GM23338 (cell line): ENCODE data around the gene SUN5. TPM values are rescaled to one million over a fixed set of nuclear protein-coding genes. Genes with fewer than 3 reads are reported as not detected.
"Not testable (repeated sequence)": the region's sequence is repeated elsewhere in the genome, so short reads cannot be mapped to it uniquely, and the experiment has no call there.

Experiments used
- ATAC-seq: fragments of 200-7000 bp; cut with Tn5 transposase; 3 replicates; pipeline ENCODE4 v1.9.1; 2020
- DNase-seq: peaks from one replicate; pipeline ENCODE4 v3.0.0-alpha.2; 2015; ENCODE audit warnings: low spot score
- H2AFZ ChIP-seq: fragments of 200-600 bp; sonication (generic); 2 replicates; pipeline ENCODE4 v1.8.0; 2016; ENCODE audit warnings: antibody characterized with exemption, mild to moderate bottlenecking, moderate library complexity
- H3F3A ChIP-seq: fragments of 200-600 bp; sonication (generic); replicated peaks from 2 replicates; pipeline ENCODE4 v1.8.0; 2017; ENCODE audit warnings: antibody characterized with exemption, mixed run types, low read depth
- H3K27ac ChIP-seq: fragments of 200-600 bp; sonication (generic); 2 replicates; pipeline ENCODE4 v1.6.1; 2016; ENCODE audit warnings: low read depth
- H3K27me3 ChIP-seq: fragments of 200-600 bp; sonication (generic); 2 replicates; pipeline ENCODE4 v1.8.0; 2016; ENCODE audit warnings: mild to moderate bottlenecking, mixed run types, moderate library complexity; ENCODE audit not compliant: insufficient read depth
- H3K36me3 ChIP-seq: fragments of 200-600 bp; sonication (generic); 2 replicates; pipeline ENCODE4 v1.8.0; 2016; ENCODE audit warnings: mild to moderate bottlenecking; ENCODE audit not compliant: insufficient read depth
- H3K4me1 ChIP-seq: fragments of 200-600 bp; sonication (generic); 2 replicates; pipeline ENCODE4 v1.8.0; 2016; ENCODE audit warnings: mild to moderate bottlenecking, moderate library complexity; ENCODE audit not compliant: insufficient read depth
- H3K4me2 ChIP-seq: fragments of 200-600 bp; sonication (generic); 2 replicates; pipeline ENCODE4 v1.7.1; 2017; ENCODE audit warnings: mixed run types
- H3K4me3 ChIP-seq: fragments of 200-600 bp; sonication (generic); 2 replicates; pipeline ENCODE4 v1.6.1; 2016; ENCODE audit warnings: mixed run types
- H3K79me2 ChIP-seq: fragments of 200-600 bp; sonication (generic); replicated peaks from 2 replicates; pipeline ENCODE4 v1.8.0; 2017; ENCODE audit warnings: mild to moderate bottlenecking; ENCODE audit not compliant: insufficient read depth
- H3K9me2 ChIP-seq: fragments of 200-600 bp; sonication (generic); 2 replicates; pipeline ENCODE4 v1.8.0; 2017; ENCODE audit not compliant: insufficient read depth
- H4K20me1 ChIP-seq: fragments of 200-600 bp; sonication (generic); replicated peaks from 2 replicates; pipeline ENCODE4 v1.8.0; 2017; ENCODE audit warnings: mild to moderate bottlenecking; ENCODE audit not compliant: insufficient read depth
- H3K27ac Mint-ChIP-seq: 2 replicates; pipeline ENCODE4 v1.8.0; 2020; ENCODE audit warnings: inconsistent platforms, mild to moderate bottlenecking, moderate library complexity, mixed read lengths
- H3K27me3 Mint-ChIP-seq: 3 replicates; pipeline ENCODE4 v1.8.0; 2022; ENCODE audit warnings: low read depth, mild to moderate bottlenecking, moderate library complexity, mixed read lengths, inconsistent platforms; ENCODE audit not compliant: insufficient read depth, poor library complexity
- H3K36me3 Mint-ChIP-seq: 3 replicates; pipeline ENCODE4 v1.8.0; 2021; ENCODE audit warnings: low read depth, mild to moderate bottlenecking, inconsistent platforms, moderate library complexity, mixed read lengths
- H3K4me1 Mint-ChIP-seq: 3 replicates; pipeline ENCODE4 v1.8.0; 2020; ENCODE audit warnings: mild to moderate bottlenecking, inconsistent platforms, mixed read lengths
- H3K4me3 Mint-ChIP-seq: 3 replicates; pipeline ENCODE4 v1.8.0; 2021; ENCODE audit warnings: moderate library complexity, mild to moderate bottlenecking, inconsistent platforms, mixed read lengths
- H3K9me3 Mint-ChIP-seq: 3 replicates; pipeline ENCODE4 v1.8.0; 2020; ENCODE audit warnings: moderate library complexity, mild to moderate bottlenecking, inconsistent platforms, mixed read lengths
- CREB1 ChIP-seq: fragments of 250-450 bp; sonication (Bioruptor Pico); IDR thresholded peaks from 2 replicates; pipeline ENCODE4 v1.5.0; 2020; ENCODE audit warnings: low read depth, mild to moderate bottlenecking, moderate library complexity
- EZH2phosphoT487 ChIP-seq: fragments of 200-600 bp; sonication (generic); IDR thresholded peaks from one replicate; pipeline ENCODE4 v1.8.1; 2018; ENCODE audit warnings: antibody characterized with exemption; ENCODE audit not compliant: unreplicated experiment
- JUNB ChIP-seq: IDR thresholded peaks from one replicate; pipeline ENCODE4 v1.6.1; 2016; ENCODE audit warnings: antibody characterized with exemption; ENCODE audit not compliant: unreplicated experiment
- POLR2AphosphoS5 ChIP-seq: IDR thresholded peaks from 2 replicates; pipeline ENCODE4 v1.6.1; 2016; ENCODE audit warnings: antibody characterized with exemption, low read depth
- STAT1 ChIP-seq: IDR thresholded peaks from one replicate; pipeline ENCODE4 v1.6.1; 2016; ENCODE audit warnings: antibody characterized with exemption; ENCODE audit not compliant: unreplicated experiment
- ZNF114 ChIP-seq: fragments of 250-450 bp; sonication (Bioruptor Pico); IDR thresholded peaks from 2 replicates; pipeline ENCODE4 v1.5.0; 2020; ENCODE audit warnings: mild to moderate bottlenecking, moderate library complexity
- polyA plus RNA-seq: library from polyadenylated mRNA; unstranded; fragments of >200 nt; fragmentation: Nextera tagmentation; extraction: Ambion mirVana; gene quantifications from 2 replicates; pipeline ENCODE4 v1.2.1, GENCODE V29; 2016
- total RNA-seq: library from RNA; depleted of rRNA; stranded (reverse); fragments of >200 nt; shearing (Covaris generic); gene quantifications from 2 replicates; pipeline ENCODE4 v1.2.3, GENCODE V29; 2014
- TF ChIP-seq, protein P1 (sequence below): IDR thresholded peaks from 2 replicates; pipeline ENCODE4 v1.6.1; 2016; ENCODE audit warnings: antibody characterized with exemption
- TF ChIP-seq, protein P2 (sequence below), 2 experiments: fragments of 200-600 bp in 1 of 2; sonication (generic) in 1 of 2; conservative IDR thresholded peaks; 2 replicates each; pipeline versions ENCODE4 v1.5.1 to v1.6.1; 2016 to 2017; ENCODE audit warnings: antibody characterized with exemption in 2 of 2, low read depth in 2 of 2, mild to moderate bottlenecking in 2 of 2, moderate library complexity in 1 of 2
- TF ChIP-seq, protein P3 (sequence below): IDR thresholded peaks from one replicate; pipeline ENCODE4 v1.6.1; 2018; ENCODE audit warnings: antibody characterized with exemption; ENCODE audit not compliant: unreplicated experiment

The SUN5 gene
- total and polyA plus RNA-seq, 2 experiments from 2014 or later, result not detected

DNA sequence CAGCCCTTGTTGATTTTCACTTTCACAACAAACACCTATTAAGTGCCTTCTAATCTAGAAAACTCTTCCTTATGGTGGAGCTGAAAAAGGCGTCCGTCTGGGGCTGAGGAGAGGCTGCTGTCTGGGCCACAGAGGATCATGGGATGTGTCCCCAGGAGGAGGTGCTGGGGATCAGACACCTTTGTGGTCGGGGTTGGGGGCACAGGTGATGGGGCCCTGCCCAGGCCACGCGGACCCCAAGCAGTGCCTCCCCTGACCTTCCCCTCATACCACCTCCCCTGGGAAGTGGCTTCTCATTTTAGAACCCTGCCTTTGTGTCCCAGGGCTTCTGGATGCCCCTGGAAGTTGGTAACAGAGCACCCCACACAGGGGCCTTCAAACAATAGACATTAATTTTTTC is 41.1 kb downstream of the SUN5 start:
- Mint-ChIP-seq H3K4me3 (no peak overlapping the region), H3K36me3 (peaks cover 2% of the 10 kb centered on the region; the same call in 1 of the 3 replicates), H3K27me3 (peaks cover 8% of the 10 kb centered on the region), H3K27ac (no peak overlapping the region), H3K9me3 (peaks cover 2% of the 10 kb centered on the region), H3K4me1 (0 out of 3 replicates have a peak, but pooled peaks cover 5% of the 10 kb centered on the region)
- Histone ChIP-seq H3K79me2 (no peaks in the 10 kb centered on the region), H3K4me1 (no peaks in the 10 kb centered on the region), H4K20me1 (no peaks in the 10 kb centered on the region), H3K4me2 (no peak overlapping the region), H2AFZ (no peak overlapping the region), H3K4me3 (no peak overlapping the region), H3K36me3 (no peaks in the 10 kb centered on the region), H3K27ac (no peak overlapping the region), H3K9me2 (0 out of 2 replicates have a peak, but pooled peaks cover 3% of the 10 kb centered on the region), H3F3A (no peaks in the 10 kb centered on the region), H3K27me3 (no peaks in the 10 kb centered on the region)
- DNase-seq (no peak), ATAC-seq (no peak)
- no peak for TF ChIP-seq JUNB

DNA sequence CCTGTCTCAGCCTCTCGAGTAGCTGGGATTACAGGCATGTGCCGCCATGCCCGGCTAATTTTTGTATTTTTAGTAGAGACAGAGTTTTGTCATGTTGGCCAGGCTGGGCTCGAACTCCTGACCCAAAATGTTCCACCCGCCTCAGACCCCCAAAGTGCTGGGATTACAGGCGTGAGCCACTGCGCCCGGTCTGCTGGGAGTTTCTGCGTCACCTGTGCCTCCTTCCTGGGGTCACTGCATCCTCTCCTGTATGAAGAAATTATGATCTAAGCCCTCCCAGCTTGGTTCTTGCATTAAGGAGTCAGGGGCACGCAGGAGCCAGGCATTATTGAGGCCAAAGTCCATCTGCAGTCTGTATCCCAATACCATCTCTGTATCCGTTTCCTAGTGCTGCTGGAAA is 41.6 kb downstream of the SUN5 start:
- H4K20me1 ChIP-seq, H3K27ac ChIP-seq, ATAC-seq, DNase-seq, H3K27ac Mint-ChIP-seq, H3K9me2 ChIP-seq, H3K27me3 ChIP-seq, H3K4me3 Mint-ChIP-seq, H3F3A ChIP-seq, H3K9me3 Mint-ChIP-seq, H3K36me3 ChIP-seq, H3K4me3 ChIP-seq, H3K36me3 Mint-ChIP-seq, H3K27me3 Mint-ChIP-seq, H2AFZ ChIP-seq, H3K79me2 ChIP-seq, H3K4me1 ChIP-seq, H3K4me2 ChIP-seq, H3K4me1 Mint-ChIP-seq: not testable (repeated sequence)

DNA sequence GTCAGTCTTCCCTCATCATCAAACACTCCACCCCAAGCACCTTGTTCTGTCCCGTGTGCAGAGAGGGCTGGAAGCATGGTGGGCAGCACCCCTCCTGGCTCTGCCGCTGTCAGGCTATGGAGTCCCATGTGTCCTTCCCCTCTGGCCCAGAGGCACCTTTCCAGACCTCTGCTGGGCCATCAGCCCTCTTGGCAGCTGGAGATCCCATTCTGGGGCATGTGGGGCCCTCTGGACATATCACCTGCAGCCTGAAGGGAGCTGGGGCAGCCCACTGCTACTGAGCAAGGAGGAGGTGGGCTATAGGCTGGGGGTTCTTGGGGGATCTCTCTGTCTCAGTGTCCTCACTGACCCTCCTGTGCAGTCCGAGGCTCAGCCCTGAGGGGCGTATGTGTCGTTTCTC is 42.2 kb downstream of the SUN5 start:
- Mint-ChIP-seq H3K36me3 (peaks cover 5% of the 10 kb centered on the region; the same call in 1 of the 3 replicates), H3K9me3 (peaks cover 12% of the 10 kb centered on the region), H3K27ac (no peak overlapping the region), H3K27me3 (peaks cover 8% of the 10 kb centered on the region), H3K4me3 (no peak overlapping the region), H3K4me1 (0 out of 3 replicates have a peak, but pooled peaks cover 5% of the 10 kb centered on the region)
- H3K4me1 ChIP-seq, result no peaks in the 10 kb centered on the region
- DNase-seq (no peak), ATAC-seq (no peak)
- H3K36me3 ChIP-seq, result no peaks in the 10 kb centered on the region
- no peak overlapping the region for H3K4me3 ChIP-seq
- H3K9me2 ChIP-seq, result 0 out of 2 replicates have a peak, but pooled peaks cover 6% of the 10 kb centered on the region
- H2AFZ ChIP-seq, result no peak overlapping the region
- no peaks in the 10 kb centered on the region for H4K20me1 ChIP-seq
- H3K4me2 ChIP-seq, result no peak overlapping the region
- H3K27ac ChIP-seq, result no peak overlapping the region
- no peaks in the 10 kb centered on the region for H3F3A ChIP-seq
- no peaks in the 10 kb centered on the region for H3K27me3 ChIP-seq
- no peaks in the 10 kb centered on the region for H3K79me2 ChIP-seq
- TF ChIP-seq POLR2AphosphoS5 (no peak), CREB1 (no peak), JUNB (no peak), STAT1 (no peak), EZH2phosphoT487 (no peak), ZNF114 (CRISPR knock-in tag) (no peak)
- TF ChIP-seq, protein P1, sequence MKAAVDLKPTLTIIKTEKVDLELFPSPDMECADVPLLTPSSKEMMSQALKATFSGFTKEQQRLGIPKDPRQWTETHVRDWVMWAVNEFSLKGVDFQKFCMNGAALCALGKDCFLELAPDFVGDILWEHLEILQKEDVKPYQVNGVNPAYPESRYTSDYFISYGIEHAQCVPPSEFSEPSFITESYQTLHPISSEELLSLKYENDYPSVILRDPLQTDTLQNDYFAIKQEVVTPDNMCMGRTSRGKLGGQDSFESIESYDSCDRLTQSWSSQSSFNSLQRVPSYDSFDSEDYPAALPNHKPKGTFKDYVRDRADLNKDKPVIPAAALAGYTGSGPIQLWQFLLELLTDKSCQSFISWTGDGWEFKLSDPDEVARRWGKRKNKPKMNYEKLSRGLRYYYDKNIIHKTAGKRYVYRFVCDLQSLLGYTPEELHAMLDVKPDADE, result no peak
- TF ChIP-seq, protein P2, sequence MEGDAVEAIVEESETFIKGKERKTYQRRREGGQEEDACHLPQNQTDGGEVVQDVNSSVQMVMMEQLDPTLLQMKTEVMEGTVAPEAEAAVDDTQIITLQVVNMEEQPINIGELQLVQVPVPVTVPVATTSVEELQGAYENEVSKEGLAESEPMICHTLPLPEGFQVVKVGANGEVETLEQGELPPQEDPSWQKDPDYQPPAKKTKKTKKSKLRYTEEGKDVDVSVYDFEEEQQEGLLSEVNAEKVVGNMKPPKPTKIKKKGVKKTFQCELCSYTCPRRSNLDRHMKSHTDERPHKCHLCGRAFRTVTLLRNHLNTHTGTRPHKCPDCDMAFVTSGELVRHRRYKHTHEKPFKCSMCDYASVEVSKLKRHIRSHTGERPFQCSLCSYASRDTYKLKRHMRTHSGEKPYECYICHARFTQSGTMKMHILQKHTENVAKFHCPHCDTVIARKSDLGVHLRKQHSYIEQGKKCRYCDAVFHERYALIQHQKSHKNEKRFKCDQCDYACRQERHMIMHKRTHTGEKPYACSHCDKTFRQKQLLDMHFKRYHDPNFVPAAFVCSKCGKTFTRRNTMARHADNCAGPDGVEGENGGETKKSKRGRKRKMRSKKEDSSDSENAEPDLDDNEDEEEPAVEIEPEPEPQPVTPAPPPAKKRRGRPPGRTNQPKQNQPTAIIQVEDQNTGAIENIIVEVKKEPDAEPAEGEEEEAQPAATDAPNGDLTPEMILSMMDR (conservative IDR thresholded peaks at IDR 0.05; ENCODE audit: low read depth in 2 of 2), result no peak
- TF ChIP-seq, protein P3, sequence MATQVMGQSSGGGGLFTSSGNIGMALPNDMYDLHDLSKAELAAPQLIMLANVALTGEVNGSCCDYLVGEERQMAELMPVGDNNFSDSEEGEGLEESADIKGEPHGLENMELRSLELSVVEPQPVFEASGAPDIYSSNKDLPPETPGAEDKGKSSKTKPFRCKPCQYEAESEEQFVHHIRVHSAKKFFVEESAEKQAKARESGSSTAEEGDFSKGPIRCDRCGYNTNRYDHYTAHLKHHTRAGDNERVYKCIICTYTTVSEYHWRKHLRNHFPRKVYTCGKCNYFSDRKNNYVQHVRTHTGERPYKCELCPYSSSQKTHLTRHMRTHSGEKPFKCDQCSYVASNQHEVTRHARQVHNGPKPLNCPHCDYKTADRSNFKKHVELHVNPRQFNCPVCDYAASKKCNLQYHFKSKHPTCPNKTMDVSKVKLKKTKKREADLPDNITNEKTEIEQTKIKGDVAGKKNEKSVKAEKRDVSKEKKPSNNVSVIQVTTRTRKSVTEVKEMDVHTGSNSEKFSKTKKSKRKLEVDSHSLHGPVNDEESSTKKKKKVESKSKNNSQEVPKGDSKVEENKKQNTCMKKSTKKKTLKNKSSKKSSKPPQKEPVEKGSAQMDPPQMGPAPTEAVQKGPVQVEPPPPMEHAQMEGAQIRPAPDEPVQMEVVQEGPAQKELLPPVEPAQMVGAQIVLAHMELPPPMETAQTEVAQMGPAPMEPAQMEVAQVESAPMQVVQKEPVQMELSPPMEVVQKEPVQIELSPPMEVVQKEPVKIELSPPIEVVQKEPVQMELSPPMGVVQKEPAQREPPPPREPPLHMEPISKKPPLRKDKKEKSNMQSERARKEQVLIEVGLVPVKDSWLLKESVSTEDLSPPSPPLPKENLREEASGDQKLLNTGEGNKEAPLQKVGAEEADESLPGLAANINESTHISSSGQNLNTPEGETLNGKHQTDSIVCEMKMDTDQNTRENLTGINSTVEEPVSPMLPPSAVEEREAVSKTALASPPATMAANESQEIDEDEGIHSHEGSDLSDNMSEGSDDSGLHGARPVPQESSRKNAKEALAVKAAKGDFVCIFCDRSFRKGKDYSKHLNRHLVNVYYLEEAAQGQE, result no peak
